Measurements from ENCODE around the gene MICAL3.

DNA sequence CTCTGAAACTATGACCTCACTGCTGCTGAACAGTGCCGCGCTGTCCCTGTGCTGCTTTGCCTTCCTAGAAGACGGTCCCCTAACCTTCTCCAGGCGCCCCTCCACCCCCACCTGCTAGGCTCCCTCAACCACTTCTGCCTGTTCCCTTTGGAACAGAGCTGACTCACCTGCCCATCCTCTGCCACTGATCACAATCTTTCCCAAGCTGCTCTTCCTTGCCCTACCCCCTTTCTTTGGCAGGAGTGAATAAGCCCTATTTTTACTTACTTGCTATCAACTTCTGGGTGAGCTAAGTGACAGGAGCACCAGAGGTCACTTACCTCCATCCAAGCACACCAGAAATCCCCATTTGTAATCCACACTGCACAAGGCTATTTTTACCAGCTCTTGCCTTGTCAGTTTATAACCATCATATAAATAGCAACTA, 134.1 kb downstream of the MICAL3 start:
- TF ChIP-seq EZH2 (IDR thresholded peaks at IDR 0.05; ENCODE audit: insufficient read depth, poor library complexity, severe bottlenecking) (no peak), EZH2phosphoT487 (IDR thresholded peaks at IDR 0.05; ENCODE audit: insufficient read depth, low read depth) (no peak)

Data from GM23248 (cell line).